OCI-LY3 (cell line): ENCODE data around the gene RNF145.

Experiments
- H2AFZ ChIP-seq: fragments of 200-600, 300-600 bp; shearing (Covaris generic); 2 replicates; pipeline ENCODE4 v1.6.0; 2014; ENCODE audit warnings: antibody characterized with exemption, low read depth, low read length
- H3K27ac ChIP-seq: fragments of 200-600, 300-600 bp; sonication (generic); 2 replicates; pipeline ENCODE4 v1.5.1; 2014; ENCODE audit warnings: mild to moderate bottlenecking, low read length, moderate library complexity, mixed read lengths
- H3K27me3 ChIP-seq: fragments of 200-600, 300-600 bp; sonication (generic); 2 replicates; pipeline ENCODE4 v1.6.1; 2014; ENCODE audit warnings: low read depth, low read length, mixed read lengths
- H3K36me3 ChIP-seq: fragments of 200-600, 300-600 bp; sonication (generic); replicated peaks from 2 replicates; pipeline ENCODE3; 2014; ENCODE audit warnings: low read depth, low read length, mixed read lengths
- H3K4me1 ChIP-seq: fragments of 300-600, 200-600 bp; sonication (generic); 2 replicates; pipeline ENCODE4 v1.6.1; 2014; ENCODE audit warnings: low read length, mixed read lengths
- H3K4me2 ChIP-seq: fragments of 200-600, 300-600 bp; sonication (generic); 2 replicates; pipeline ENCODE4 v1.6.1; 2014; ENCODE audit warnings: low read length, mixed read lengths
- H3K4me3 ChIP-seq: fragments of 300-600, 200-600 bp; sonication (generic); 2 replicates; pipeline ENCODE4 v1.5.1; 2014; ENCODE audit warnings: antibody characterized with exemption, mild to moderate bottlenecking, low read length, moderate library complexity
- H3K79me2 ChIP-seq: fragments of 300-600, 200-600 bp; shearing (Covaris generic); 2 replicates; pipeline ENCODE4 v1.6.1; 2014; ENCODE audit warnings: mild to moderate bottlenecking, low read length, mixed read lengths
- H3K9ac ChIP-seq: fragments of 300-600, 200-600 bp; shearing (Covaris generic); 2 replicates; pipeline ENCODE4 v1.6.0; 2014; ENCODE audit warnings: mild to moderate bottlenecking, low read length, moderate library complexity
- H3K9me3 ChIP-seq: fragments of 200-600, 300-600 bp; shearing (Covaris generic); 2 replicates; pipeline ENCODE4 v1.6.1; 2014; ENCODE audit warnings: low read length, mixed read lengths; ENCODE audit not compliant: insufficient read depth
- H4K20me1 ChIP-seq: fragments of 200-600, 300-600 bp; sonication (generic); 2 replicates; pipeline ENCODE4 v1.6.1; 2016; ENCODE audit warnings: low read length, mixed read lengths; ENCODE audit not compliant: insufficient read depth
- CTCF ChIP-seq: fragments of 200-600, 300-600 bp; sonication (generic); IDR thresholded peaks from 2 replicates; pipeline ENCODE4 v1.5.1; 2014; ENCODE audit warnings: antibody characterized with exemption, low read length, low read depth
- EZH2phosphoT487 ChIP-seq: fragments of 200-600 bp; shearing (Covaris generic); IDR thresholded peaks from 2 replicates; pipeline ENCODE4 v1.6.1; 2018; ENCODE audit warnings: antibody characterized with exemption, mixed run types, low read depth

Gene RNF145

DNA sequence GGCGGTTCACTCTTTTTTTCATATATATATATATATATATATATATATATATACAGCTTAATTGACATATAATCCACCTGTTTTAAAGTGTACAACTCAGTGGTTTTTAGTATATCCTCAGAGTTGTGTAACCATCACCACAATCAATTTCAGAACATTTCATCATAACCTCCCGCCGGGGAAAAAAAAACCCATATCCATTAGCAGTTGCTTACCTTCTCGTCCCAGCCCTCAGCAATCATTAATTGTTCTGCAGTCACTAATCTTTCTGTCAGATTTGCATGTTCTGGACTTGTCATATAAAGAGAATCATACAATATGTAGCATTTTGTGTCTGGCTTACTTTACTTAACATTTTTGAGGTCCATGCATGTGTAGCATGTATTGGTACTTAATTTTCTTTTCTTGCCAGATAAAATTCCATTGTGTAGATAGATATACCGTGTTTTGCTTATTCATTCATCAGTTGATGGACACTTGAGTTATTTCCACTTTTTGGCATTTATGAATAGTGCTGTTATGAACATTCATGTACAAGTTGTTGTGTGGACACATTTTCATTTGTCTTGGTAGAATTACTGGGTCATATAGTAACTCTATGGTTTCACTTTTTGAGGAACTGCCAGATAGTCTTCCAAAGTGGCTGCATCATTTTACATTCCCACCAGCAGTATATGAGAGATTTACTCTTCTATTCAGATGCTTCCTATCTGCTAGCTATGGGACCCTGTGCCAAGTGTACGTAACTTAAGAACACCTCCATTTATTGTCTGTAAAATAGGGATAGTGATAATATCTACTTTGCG lies 3.5 kb upstream of the RNF145 start:
- Histone ChIP-seq H3K4me3 (no peak overlapping the region), H3K79me2 (peaks cover 27% of the 10 kb centered on the region), H3K36me3 (no peaks in the 10 kb centered on the region), H3K27me3 (no peaks in the 10 kb centered on the region), H3K9me3 (no peaks in the 10 kb centered on the region), H3K9ac (no peak overlapping the region), H2AFZ (no peak overlapping the region), H4K20me1 (no peaks in the 10 kb centered on the region), H3K4me1 (peaks cover 16% of the 10 kb centered on the region), H3K27ac (no peak overlapping the region), H3K4me2 (no peak overlapping the region)
- TF ChIP-seq EZH2phosphoT487 (no peak), CTCF (no peak)

- no peak for TF ChIP-seq EZH2phosphoT487
- H3K9ac ChIP-seq = no peak overlapping the region
- no peaks in the 10 kb centered on the region for H3K36me3 ChIP-seq
- no peak overlapping the region for H3K4me2 ChIP-seq
- no peaks in the 10 kb centered on the region for H3K27me3 ChIP-seq
- peaks cover 1% of the 10 kb centered on the region; the same call in 1 of the 2 replicates for H4K20me1 ChIP-seq
- H3K79me2 ChIP-seq = peaks cover 38% of the 10 kb centered on the region
- H3K4me1 ChIP-seq = peaks cover 16% of the 10 kb centered on the region
- no peak overlapping the region for H3K4me3 ChIP-seq
- no peak overlapping the region for H3K27ac ChIP-seq
- H2AFZ ChIP-seq = no peak overlapping the region
- H3K9me3 ChIP-seq = no peaks in the 10 kb centered on the region
Observed at GRCh38 chr5:159211729-159212174, 2.4 kb upstream of the RNF145 start.

DNA sequence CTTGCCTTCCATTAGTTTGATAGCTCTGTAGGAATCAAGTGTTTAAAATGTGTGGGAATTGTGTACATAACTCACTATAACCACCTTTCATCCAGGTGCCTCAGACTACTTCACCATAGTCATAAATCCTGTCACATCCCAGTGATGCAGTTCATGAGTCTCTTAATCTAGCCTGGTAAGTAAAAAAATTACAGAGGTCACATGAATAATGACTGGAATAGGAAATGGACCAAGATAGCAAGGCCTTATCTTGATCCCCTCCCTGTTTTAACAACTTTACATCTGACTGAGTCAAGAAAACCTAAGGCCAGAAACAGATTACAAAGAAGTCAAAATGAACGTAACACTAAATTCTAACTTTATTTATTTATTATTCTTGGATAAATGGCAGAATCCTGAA lies 1.5 kb upstream of the RNF145 start:
- no peaks in the 10 kb centered on the region for H3K27me3 ChIP-seq
- H4K20me1 ChIP-seq = peaks cover 10% of the 10 kb centered on the region
- H3K36me3 ChIP-seq = no peaks in the 10 kb centered on the region
- H3K27ac ChIP-seq = no peak overlapping the region
- peaks cover 16% of the 10 kb centered on the region for H3K4me1 ChIP-seq
- peak overlapping the region; percentile 82 for H3K4me2 ChIP-seq
- H3K79me2 ChIP-seq = peaks cover 47% of the 10 kb centered on the region
- no peak overlapping the region for H3K9ac ChIP-seq
- no peaks in the 10 kb centered on the region for H3K9me3 ChIP-seq
- no peak for TF ChIP-seq CTCF
- no peak for TF ChIP-seq EZH2phosphoT487
- H3K4me3 ChIP-seq = no peak overlapping the region; the same call in 1 of the 2 replicates
- H2AFZ ChIP-seq = no peak overlapping the region

GRCh38 chr5:159210210-159210661 lies 883 bp upstream of the RNF145 start:
- Histone ChIP-seq H3K4me1 (peaks cover 21% of the 10 kb centered on the region), H3K36me3 (no peaks in the 10 kb centered on the region), H3K79me2 (peaks cover 53% of the 10 kb centered on the region), H3K4me3 (peak overlapping the region; percentile 94), H3K4me2 (peak overlapping the region; percentile 82), H4K20me1 (peaks cover 17% of the 10 kb centered on the region), H2AFZ (peak overlapping the region; percentile 62; the same call in 1 of the 2 replicates), H3K9ac (peak overlapping the region; percentile 92), H3K9me3 (no peaks in the 10 kb centered on the region), H3K27ac (no peak overlapping the region), H3K27me3 (no peaks in the 10 kb centered on the region)
- TF ChIP-seq CTCF = no peak
- TF ChIP-seq EZH2phosphoT487 = no peak
